Stimulated activated CD4-positive, alpha-beta T cell treated with anti-CD3 and anti-CD28 coated beads, TNF-alpha, amount 100 ng/mL, for 4 hours (primary cell): ENCODE data around the gene TP53TG3D.
"Not testable (repeated sequence)": the region's sequence is repeated elsewhere in the genome, so short reads cannot be mapped to it uniquely, and the experiment has no call there.

ENCODE experiments used
- DNase-seq, 3 experiments: peaks; one replicate each; pipeline ENCODE4 v3.0.0-alpha.2; 2020; ENCODE audit warnings: low read depth in 3 of 3

The TP53TG3D gene

GRCh38 chr16:32252986-32253385 lies at the start of gene TP53TG3D:
Gene TP53TG3D, plus strand, starts transcription at chr16:32253286. Its CDS starts 68 bp downstream, at chr16:32253354.
- not testable (repeated sequence) for DNase-seq

- DNase-seq: peak; percentile 0 to 18 (median 2)
Observed at GRCh38 chr16:32253507-32253906, 421 bp downstream of the TP53TG3D start.

GRCh38 chr16:32261526-32261925 lies 8.4 kb downstream of the TP53TG3D start:
- DNase-seq: not testable (repeated sequence)

GRCh38 chr16:32263552-32263951 lies 10.5 kb downstream of the TP53TG3D start:
- not testable (repeated sequence) for DNase-seq

GRCh38 chr16:32281910-32282309 lies 28.8 kb downstream of the TP53TG3D start:
- not testable (repeated sequence) for DNase-seq

GRCh38 chr16:32283024-32283423 lies 29.9 kb downstream of the TP53TG3D start:
- not testable (repeated sequence) for DNase-seq

GRCh38 chr16:32283917-32284495 lies 30.9 kb downstream of the TP53TG3D start:
- not testable (repeated sequence) for DNase-seq

GRCh38 chr16:32284800-32285796 lies 32.0 kb downstream of the TP53TG3D start:
- DNase-seq: not testable (repeated sequence)

GRCh38 chr16:32286193-32286592 lies 33.1 kb downstream of the TP53TG3D start:
- DNase-seq: not testable (repeated sequence)

GRCh38 chr16:32287743-32288142 lies 34.7 kb downstream of the TP53TG3D start:
- DNase-seq: not testable (repeated sequence)

- not testable (repeated sequence) for DNase-seq
Observed at GRCh38 chr16:32289197-32289596, 36.1 kb downstream of the TP53TG3D start.

- DNase-seq: not testable (repeated sequence)
Observed at GRCh38 chr16:32302776-32303175, 49.7 kb downstream of the TP53TG3D start.
